ENCODE results near the gene ATXN1.
A peak's percentile ranks its signal among the peaks of the same experiment; 100 is the strongest.
"Not testable (repeated sequence)": the region's sequence is repeated elsewhere in the genome, so short reads cannot be mapped to it uniquely, and the experiment has no call there.

ATXN1 gene

GRCh38 chr6:16466800-16467553 lies 294.3 kb downstream of the ATXN1 start:
- peak; percentile 16 for DNase-seq

GRCh38 chr6:16464045-16464444 lies 297.2 kb downstream of the ATXN1 start:
- no peak for DNase-seq

GRCh38 chr6:16463246-16463645 lies 298.0 kb downstream of the ATXN1 start:
- DNase-seq = not testable (repeated sequence)

- no peak for DNase-seq
These were observed 299.8 kb downstream of the ATXN1 start for GRCh38 chr6:16461491-16461890.

GRCh38 chr6:16459472-16459871 lies 301.8 kb downstream of the ATXN1 start:
- DNase-seq = not testable (repeated sequence)

GRCh38 chr6:16452348-16452747 lies 308.9 kb downstream of the ATXN1 start:
- no peak for DNase-seq

- DNase-seq = peak; percentile 73
These were observed 310.4 kb downstream of the ATXN1 start for GRCh38 chr6:16450821-16451220.

- peak; percentile 97 for DNase-seq
These were observed 311.0 kb downstream of the ATXN1 start for GRCh38 chr6:16450285-16450684.

- DNase-seq = peak; percentile 81
These were observed 315.0 kb downstream of the ATXN1 start for GRCh38 chr6:16446273-16446672.

- DNase-seq = no peak
These were observed 319.2 kb downstream of the ATXN1 start for GRCh38 chr6:16442031-16442430.

GRCh38 chr6:16441262-16441661 lies 320.0 kb downstream of the ATXN1 start:
- no peak for DNase-seq

GRCh38 chr6:16440636-16441212 lies 320.5 kb downstream of the ATXN1 start:
- DNase-seq = no peak

GRCh38 chr6:16438718-16439591 lies 322.3 kb downstream of the ATXN1 start:
- peak; percentile 39 for DNase-seq

- no peak for DNase-seq
These were observed 323.3 kb downstream of the ATXN1 start for GRCh38 chr6:16437984-16438383.

GRCh38 chr6:16437095-16437494 lies 324.2 kb downstream of the ATXN1 start:
- no peak for DNase-seq

- no peak for DNase-seq
These were observed 324.7 kb downstream of the ATXN1 start for GRCh38 chr6:16436550-16436949.

GRCh38 chr6:16434885-16435284 lies 326.4 kb downstream of the ATXN1 start:
- DNase-seq = peak; percentile 24

- no peak for DNase-seq
These were observed 327.8 kb downstream of the ATXN1 start for GRCh38 chr6:16433338-16433890.

GRCh38 chr6:16432075-16433032 lies 328.9 kb downstream of the ATXN1 start:
- DNase-seq = peak; percentile 88

- DNase-seq = no peak
These were observed 330.2 kb downstream of the ATXN1 start for GRCh38 chr6:16431106-16431505.

GRCh38 chr6:16430391-16431089 lies 330.7 kb downstream of the ATXN1 start:
- peak; percentile 50 for DNase-seq
